GM18526 (cell line): ENCODE results near the gene TICAM2.

Experiments
- POLR2A ChIP-seq: IDR thresholded peaks from 3 replicates; pipeline ENCODE4 v1.6.1; 2011; ENCODE audit not compliant: insufficient read length; ENCODE audit errors: extremely low read depth

The TICAM2 gene

GRCh38 chr5:115557667-115558387 lies 44.5 kb downstream of the TICAM2 start:
- TF ChIP-seq POLR2A: no peak

GRCh38 chr5:115556276-115556675 lies 46.0 kb downstream of the TICAM2 start:
- no peak for TF ChIP-seq POLR2A

DNA sequence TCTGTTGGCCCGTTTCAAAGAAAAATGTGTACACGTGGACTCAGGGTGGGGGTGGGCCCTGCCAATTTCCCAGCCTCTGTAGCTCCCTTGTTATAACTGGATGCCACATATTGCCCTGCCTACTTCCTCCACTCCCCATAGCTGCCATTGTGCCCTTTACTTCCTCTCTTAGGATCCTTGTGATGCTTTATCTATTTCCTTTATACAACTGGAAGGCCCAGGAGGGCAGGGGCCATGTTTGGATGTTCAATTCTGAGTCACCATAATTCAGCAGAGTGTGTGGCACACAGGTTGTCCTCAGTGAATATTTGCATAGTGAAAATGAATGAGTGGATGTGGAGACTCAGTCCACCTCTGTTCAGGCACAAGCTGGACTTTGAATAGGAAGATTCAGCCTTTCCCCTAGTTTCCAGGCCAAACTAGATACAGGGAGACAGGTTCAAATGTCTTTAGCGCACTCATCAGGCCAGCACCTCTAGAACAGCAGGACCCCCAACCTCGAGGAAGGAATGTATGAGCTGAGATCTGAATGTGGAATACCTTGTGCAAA lies 47.1 kb downstream of the TICAM2 start:
- TF ChIP-seq POLR2A: no peak

DNA sequence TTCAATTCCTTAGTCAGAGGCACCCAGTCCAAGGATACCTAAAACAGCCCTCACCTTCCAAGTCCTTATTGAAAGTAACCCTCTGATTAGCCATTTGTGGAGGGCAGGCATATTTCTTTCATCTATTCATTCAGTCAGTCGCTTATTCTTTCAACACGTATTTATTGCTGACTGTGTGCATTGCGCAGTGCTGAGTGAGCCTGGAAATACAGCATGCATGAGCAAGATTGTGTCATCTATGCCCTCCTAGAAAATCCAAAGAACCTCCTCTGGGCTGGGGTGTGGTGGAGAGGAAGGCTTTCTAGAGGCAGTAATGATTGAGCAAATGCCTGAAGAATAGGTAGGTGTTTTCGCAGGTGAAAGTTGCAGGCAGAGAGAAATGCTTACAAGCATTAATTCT lies 49.2 kb downstream of the TICAM2 start:
- TF ChIP-seq POLR2A: no peak

GRCh38 chr5:115551415-115551814 lies 50.9 kb downstream of the TICAM2 start:
- no peak for TF ChIP-seq POLR2A

DNA sequence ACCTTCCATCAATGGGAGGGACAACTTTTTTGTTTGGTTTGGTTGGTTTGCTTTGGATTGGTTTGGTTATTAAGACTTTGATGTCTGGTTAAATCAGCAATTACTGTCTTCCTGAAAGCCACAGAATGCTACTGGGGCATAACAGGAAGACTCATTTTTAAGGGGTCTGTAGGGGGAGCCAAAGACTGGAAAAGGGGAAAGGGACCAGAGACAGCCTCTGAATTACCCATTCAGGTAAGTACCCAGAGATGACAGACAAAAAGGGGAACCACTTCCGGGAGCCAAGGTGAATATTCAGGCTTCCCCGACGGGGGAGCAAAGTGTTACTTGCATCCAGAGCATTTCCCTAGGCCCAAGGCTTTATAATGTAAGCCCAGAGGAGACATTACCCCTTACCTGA lies 53.1 kb downstream of the TICAM2 start:
- TF ChIP-seq POLR2A: no peak

DNA sequence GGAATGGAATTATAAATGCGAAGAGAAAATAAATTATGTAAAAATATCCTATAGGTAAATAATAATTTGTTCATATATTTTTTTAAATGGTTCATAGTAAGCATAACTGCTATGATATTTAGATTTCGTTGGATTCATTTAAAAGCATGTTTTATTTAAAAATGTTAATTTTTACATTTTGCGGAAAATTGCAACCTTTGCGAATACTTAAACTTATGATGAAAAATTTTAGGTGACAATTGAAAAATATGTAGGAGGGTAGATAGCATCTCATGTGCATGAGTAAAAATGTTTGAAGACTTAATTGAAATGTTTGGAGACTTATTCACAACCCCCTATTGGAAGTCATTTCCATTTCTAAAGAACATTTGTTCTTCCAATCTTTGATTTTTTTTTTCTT lies 53.6 kb downstream of the TICAM2 start:
- no peak for TF ChIP-seq POLR2A

DNA sequence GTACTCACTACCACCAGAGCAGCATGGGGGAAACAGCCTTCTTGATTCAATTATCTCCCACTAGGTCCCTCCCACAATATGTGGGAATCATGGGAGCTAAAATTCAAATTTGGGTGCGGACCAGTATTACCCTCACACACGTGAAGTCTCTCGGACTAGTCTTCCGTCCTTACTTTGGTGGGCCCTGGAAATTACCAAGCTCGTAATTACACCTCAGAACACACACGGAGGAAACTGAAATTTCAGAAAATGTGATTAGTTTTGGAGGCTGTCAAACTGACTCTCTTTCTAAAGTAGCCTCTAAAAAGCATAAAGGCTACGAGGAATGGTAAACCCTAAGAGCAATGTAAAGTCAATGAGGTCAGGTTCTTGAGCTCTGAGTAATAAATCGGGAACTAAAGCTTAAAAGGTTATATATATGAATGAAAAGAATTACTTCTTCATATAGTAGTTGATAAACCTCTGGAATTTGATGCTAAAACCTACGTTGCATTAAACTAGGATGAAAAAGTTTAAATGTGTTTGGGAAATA lies 56.9 kb downstream of the TICAM2 start:
- TF ChIP-seq POLR2A: no peak

- TF ChIP-seq POLR2A: peak; percentile 98
These were observed 57.6 kb downstream of the TICAM2 start, which contains the start of gene FEM1C for GRCh38 chr5:115544436-115545350. FEM1C (minus strand) TSS chr5:115544775; CDS start chr5:115543493, 1,282 bp downstream.

DNA sequence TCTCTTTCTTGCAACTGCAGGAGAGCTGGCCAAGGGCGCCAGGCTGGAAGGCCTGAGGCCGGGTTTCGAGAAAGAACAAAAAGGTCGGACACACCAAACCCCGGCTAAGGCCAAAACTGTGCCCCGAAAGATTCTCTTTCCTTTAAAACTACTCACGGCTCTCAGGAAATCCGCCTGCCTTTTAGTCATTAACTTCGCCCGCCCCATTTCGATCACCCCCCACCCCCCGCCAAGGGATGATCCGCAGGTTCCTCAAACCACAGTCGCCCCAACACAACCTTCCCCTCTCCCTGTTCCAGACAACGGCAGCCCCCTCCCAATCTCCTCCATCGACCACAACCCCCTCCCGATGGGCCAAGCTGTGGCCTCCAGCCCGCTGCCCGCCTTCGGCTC lies 58.2 kb downstream of the TICAM2 start:
- TF ChIP-seq POLR2A: no peak

DNA sequence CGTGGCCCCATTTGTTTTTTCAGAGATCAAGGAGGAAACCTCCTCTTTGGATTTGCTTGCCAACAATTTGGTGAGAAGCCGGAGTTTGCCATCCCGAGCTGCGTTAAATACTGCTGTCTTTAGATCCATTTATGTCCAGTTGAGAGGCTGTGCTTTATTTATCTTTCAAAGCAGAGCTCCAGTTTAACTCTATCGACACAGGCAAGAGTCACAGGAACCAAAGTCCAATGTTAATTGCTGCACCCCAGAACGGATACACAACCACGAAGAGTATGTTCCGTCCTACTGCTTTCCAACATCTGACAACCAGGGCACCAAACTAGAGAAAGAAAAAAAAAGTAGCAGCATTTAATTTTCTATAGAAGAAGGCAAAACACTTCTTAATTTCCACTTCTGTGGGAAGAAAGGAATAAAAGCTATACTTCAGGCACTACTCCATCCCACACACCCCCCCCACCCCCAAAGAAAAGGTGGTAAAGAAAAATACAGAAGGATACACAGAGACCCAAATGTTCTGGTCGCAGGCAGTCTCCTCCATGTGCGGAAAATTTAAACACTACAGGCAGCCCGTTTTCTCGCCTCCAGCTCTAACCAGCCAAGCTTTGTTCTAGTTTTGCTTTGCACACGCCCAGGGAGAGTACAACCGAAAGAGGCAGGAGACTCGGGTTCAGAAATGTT lies 58.8 kb downstream of the TICAM2 start:
- no peak for TF ChIP-seq POLR2A

GRCh38 chr5:115542651-115543364 lies 59.5 kb downstream of the TICAM2 start:
- TF ChIP-seq POLR2A: no peak

- no peak for TF ChIP-seq POLR2A
These were observed 60.2 kb downstream of the TICAM2 start for GRCh38 chr5:115542086-115542485.

GRCh38 chr5:115541611-115542010 lies 60.7 kb downstream of the TICAM2 start:
- no peak for TF ChIP-seq POLR2A
